Lower lobe of right lung (tissue), 2 donors: ENCODE results near the gene TTLL11. TPM values are rescaled to one million over a fixed set of nuclear protein-coding genes. Genes with fewer than 3 reads are reported as not detected.

Source experiments
- ATAC-seq, 2 donors: fragments of 200-7000 bp; cut with Tn5 transposase; one replicate each; pipeline ENCODE4 v1.9.1; 2020 to 2022; ENCODE audit warnings: mild to moderate bottlenecking in 2 of 2, moderate library complexity in 2 of 2
- DNase-seq: peaks from one replicate; pipeline ENCODE4 v3.0.0-alpha.2; 2020
- H3K27ac ChIP-seq: fragments of 200-600 bp; one replicate; pipeline ENCODE4 v1.8.0; 2022
- H3K27me3 ChIP-seq: fragments of 200-600 bp; one replicate; pipeline ENCODE4 v1.8.0; 2022; ENCODE audit warnings: low read depth
- H3K36me3 ChIP-seq: fragments of 200-600 bp; one replicate; pipeline ENCODE4 v1.8.0; 2022; ENCODE audit warnings: mild to moderate bottlenecking
- H3K4me1 ChIP-seq: fragments of 200-600 bp; one replicate; pipeline ENCODE4 v1.8.0; 2022
- H3K4me3 ChIP-seq: fragments of 200-600 bp; one replicate; pipeline ENCODE4 v1.8.0; 2022; ENCODE audit warnings: mild to moderate bottlenecking
- H3K9me3 ChIP-seq: fragments of 200-600 bp; one replicate; pipeline ENCODE4 v1.8.0; 2022
- CTCF ChIP-seq: fragments of 200-600 bp; IDR thresholded peaks from one replicate; pipeline ENCODE4 v1.8.0; 2022; ENCODE audit warnings: antibody characterized with exemption, mild to moderate bottlenecking
- intact Hi-C: fragments of 100-400 bp; cut with DNase I; formaldehyde crosslinking; loops from one replicate; pipeline ENCODE4 v1.11.0; 2022
- total RNA-seq: library from RNA; stranded (reverse); fragmentation: NEBNext Ultra II Directional; extraction: Animal tissue kit (Norgen Biotek cat#: 25700); gene quantifications from one replicate; pipeline ENCODE4 v1.2.1, GENCODE V29; 2021
- donor health status: DM: no; HTN: yes; CAD: no; lungs with severe emphysema.

TTLL11 gene
- total RNA-seq, 1 donor from 2014 or later: 11.7 TPM

- ATAC-seq (no peak), DNase-seq (peak; percentile 36)
- Histone ChIP-seq H3K36me3 (peaks cover 66% of the 10 kb centered on the region), H3K27me3 (no peaks in the 10 kb centered on the region), H3K4me3 (no peak overlapping the region), H3K4me1 (peaks cover 15% of the 10 kb centered on the region), H3K9me3 (no peaks in the 10 kb centered on the region), H3K27ac (no peak overlapping the region)
- TF ChIP-seq CTCF: no peak
- intact Hi-C loops: no loop called here
Measured at GRCh38 chr9:121783521-121784507, 309.3 kb downstream of the TTLL11 start.

GRCh38 chr9:121783111-121783510 lies 310.0 kb downstream of the TTLL11 start:
- DNase-seq: no peak
- no peaks in the 10 kb centered on the region for H3K27me3 ChIP-seq
- no peaks in the 10 kb centered on the region for H3K9me3 ChIP-seq
- TF ChIP-seq CTCF: no peak
- H3K36me3 ChIP-seq: peaks cover 71% of the 10 kb centered on the region
- H3K4me3 ChIP-seq: no peak overlapping the region
- peaks cover 15% of the 10 kb centered on the region for H3K4me1 ChIP-seq
- H3K27ac ChIP-seq: no peak overlapping the region
- no peak for ATAC-seq
- intact Hi-C loops: no loop called here

- no peak for ATAC-seq
- peaks cover 76% of the 10 kb centered on the region for H3K36me3 ChIP-seq
- no peak for TF ChIP-seq CTCF
- H3K27ac ChIP-seq: no peak overlapping the region
- H3K4me3 ChIP-seq: no peak overlapping the region
- H3K27me3 ChIP-seq: no peaks in the 10 kb centered on the region
- intact Hi-C loops: no loop called here
- DNase-seq: no peak
- peaks cover 15% of the 10 kb centered on the region for H3K4me1 ChIP-seq
- no peaks in the 10 kb centered on the region for H3K9me3 ChIP-seq
Measured at GRCh38 chr9:121782514-121783110, 310.5 kb downstream of the TTLL11 start.

- Histone ChIP-seq H3K27ac (no peak overlapping the region), H3K4me3 (no peak overlapping the region), H3K27me3 (no peaks in the 10 kb centered on the region), H3K9me3 (no peaks in the 10 kb centered on the region), H3K4me1 (peaks cover 15% of the 10 kb centered on the region), H3K36me3 (peaks cover 82% of the 10 kb centered on the region)
- intact Hi-C loops: no loop called here
- no peak for DNase-seq
- ATAC-seq: no peak
- no peak for TF ChIP-seq CTCF
Measured at GRCh38 chr9:121781701-121782464, 311.2 kb downstream of the TTLL11 start.

- Histone ChIP-seq H3K27me3 (no peaks in the 10 kb centered on the region), H3K36me3 (peaks cover 86% of the 10 kb centered on the region), H3K27ac (no peak overlapping the region), H3K4me3 (no peak overlapping the region), H3K4me1 (peaks cover 15% of the 10 kb centered on the region), H3K9me3 (no peaks in the 10 kb centered on the region)
- intact Hi-C loops: no loop called here
- no peak for TF ChIP-seq CTCF
- ATAC-seq (no peak), DNase-seq (no peak)
Measured at GRCh38 chr9:121781145-121781548, 312.0 kb downstream of the TTLL11 start.
